GM23338 (cell line): ENCODE results near the gene AP4E1. TPM values are rescaled to one million over a fixed set of nuclear protein-coding genes. Genes with fewer than 3 reads are reported as not detected.
A peak's percentile ranks its signal among the peaks of the same experiment; 100 is the strongest.

Source experiments
- ATAC-seq: fragments of 200-7000 bp; cut with Tn5 transposase; 3 replicates; pipeline ENCODE4 v1.9.1; 2020
- DNase-seq: peaks from one replicate; pipeline ENCODE4 v3.0.0-alpha.2; 2015; ENCODE audit warnings: low spot score
- H2AFZ ChIP-seq: fragments of 200-600 bp; sonication (generic); 2 replicates; pipeline ENCODE4 v1.8.0; 2016; ENCODE audit warnings: antibody characterized with exemption, mild to moderate bottlenecking, moderate library complexity
- H3F3A ChIP-seq: fragments of 200-600 bp; sonication (generic); replicated peaks from 2 replicates; pipeline ENCODE4 v1.8.0; 2017; ENCODE audit warnings: antibody characterized with exemption, mixed run types, low read depth
- H3K27ac ChIP-seq: fragments of 200-600 bp; sonication (generic); 2 replicates; pipeline ENCODE4 v1.6.1; 2016; ENCODE audit warnings: low read depth
- H3K27me3 ChIP-seq: fragments of 200-600 bp; sonication (generic); 2 replicates; pipeline ENCODE4 v1.8.0; 2016; ENCODE audit warnings: mild to moderate bottlenecking, mixed run types, moderate library complexity; ENCODE audit not compliant: insufficient read depth
- H3K36me3 ChIP-seq: fragments of 200-600 bp; sonication (generic); 2 replicates; pipeline ENCODE4 v1.8.0; 2016; ENCODE audit warnings: mild to moderate bottlenecking; ENCODE audit not compliant: insufficient read depth
- H3K4me1 ChIP-seq: fragments of 200-600 bp; sonication (generic); 2 replicates; pipeline ENCODE4 v1.8.0; 2016; ENCODE audit warnings: mild to moderate bottlenecking, moderate library complexity; ENCODE audit not compliant: insufficient read depth
- H3K4me2 ChIP-seq: fragments of 200-600 bp; sonication (generic); 2 replicates; pipeline ENCODE4 v1.7.1; 2017; ENCODE audit warnings: mixed run types
- H3K4me3 ChIP-seq: fragments of 200-600 bp; sonication (generic); 2 replicates; pipeline ENCODE4 v1.6.1; 2016; ENCODE audit warnings: mixed run types
- H3K79me2 ChIP-seq: fragments of 200-600 bp; sonication (generic); replicated peaks from 2 replicates; pipeline ENCODE4 v1.8.0; 2017; ENCODE audit warnings: mild to moderate bottlenecking; ENCODE audit not compliant: insufficient read depth
- H3K9me2 ChIP-seq: fragments of 200-600 bp; sonication (generic); 2 replicates; pipeline ENCODE4 v1.8.0; 2017; ENCODE audit not compliant: insufficient read depth
- H4K20me1 ChIP-seq: fragments of 200-600 bp; sonication (generic); replicated peaks from 2 replicates; pipeline ENCODE4 v1.8.0; 2017; ENCODE audit warnings: mild to moderate bottlenecking; ENCODE audit not compliant: insufficient read depth
- H3K27ac Mint-ChIP-seq: 2 replicates; pipeline ENCODE4 v1.8.0; 2020; ENCODE audit warnings: inconsistent platforms, mild to moderate bottlenecking, moderate library complexity, mixed read lengths
- H3K27me3 Mint-ChIP-seq: 3 replicates; pipeline ENCODE4 v1.8.0; 2022; ENCODE audit warnings: low read depth, mild to moderate bottlenecking, moderate library complexity, mixed read lengths, inconsistent platforms; ENCODE audit not compliant: insufficient read depth, poor library complexity
- H3K36me3 Mint-ChIP-seq: 3 replicates; pipeline ENCODE4 v1.8.0; 2021; ENCODE audit warnings: low read depth, mild to moderate bottlenecking, inconsistent platforms, moderate library complexity, mixed read lengths
- H3K4me1 Mint-ChIP-seq: 3 replicates; pipeline ENCODE4 v1.8.0; 2020; ENCODE audit warnings: mild to moderate bottlenecking, inconsistent platforms, mixed read lengths
- H3K4me3 Mint-ChIP-seq: 3 replicates; pipeline ENCODE4 v1.8.0; 2021; ENCODE audit warnings: moderate library complexity, mild to moderate bottlenecking, inconsistent platforms, mixed read lengths
- H3K9me3 Mint-ChIP-seq: 3 replicates; pipeline ENCODE4 v1.8.0; 2020; ENCODE audit warnings: moderate library complexity, mild to moderate bottlenecking, inconsistent platforms, mixed read lengths
- CREB1 ChIP-seq: fragments of 250-450 bp; sonication (Bioruptor Pico); IDR thresholded peaks from 2 replicates; pipeline ENCODE4 v1.5.0; 2020; ENCODE audit warnings: low read depth, mild to moderate bottlenecking, moderate library complexity
- EZH2 ChIP-seq: fragments of 200-600 bp; sonication (generic); IDR thresholded peaks from one replicate; pipeline ENCODE4 v1.8.0; 2017; ENCODE audit warnings: antibody characterized with exemption, mild to moderate bottlenecking, low read depth; ENCODE audit not compliant: unreplicated experiment
- EZH2phosphoT487 ChIP-seq: fragments of 200-600 bp; sonication (generic); IDR thresholded peaks from one replicate; pipeline ENCODE4 v1.8.1; 2018; ENCODE audit warnings: antibody characterized with exemption; ENCODE audit not compliant: unreplicated experiment
- NANOG ChIP-seq: IDR thresholded peaks from 2 replicates; pipeline ENCODE4 v1.6.1; 2016; ENCODE audit warnings: antibody characterized with exemption, borderline replicate concordance
- POLR2AphosphoS5 ChIP-seq: IDR thresholded peaks from 2 replicates; pipeline ENCODE4 v1.6.1; 2016; ENCODE audit warnings: antibody characterized with exemption, low read depth
- REST ChIP-seq: IDR thresholded peaks from one replicate; pipeline ENCODE4 v1.6.1; 2018; ENCODE audit warnings: antibody characterized with exemption; ENCODE audit not compliant: unreplicated experiment
- STAT1 ChIP-seq: IDR thresholded peaks from one replicate; pipeline ENCODE4 v1.6.1; 2016; ENCODE audit warnings: antibody characterized with exemption; ENCODE audit not compliant: unreplicated experiment
- ZNF114 ChIP-seq: fragments of 250-450 bp; sonication (Bioruptor Pico); IDR thresholded peaks from 2 replicates; pipeline ENCODE4 v1.5.0; 2020; ENCODE audit warnings: mild to moderate bottlenecking, moderate library complexity
- ZNF331 ChIP-seq: fragments of 250-450 bp; sonication (Bioruptor Pico); IDR thresholded peaks from 2 replicates; pipeline ENCODE4 v1.5.0; 2020; ENCODE audit warnings: low read depth, mild to moderate bottlenecking, moderate library complexity
- polyA plus RNA-seq: library from polyadenylated mRNA; unstranded; fragments of >200 nt; fragmentation: Nextera tagmentation; extraction: Ambion mirVana; gene quantifications from 2 replicates; pipeline ENCODE4 v1.2.1, GENCODE V29; 2016
- total RNA-seq: library from RNA; depleted of rRNA; stranded (reverse); fragments of >200 nt; shearing (Covaris generic); gene quantifications from 2 replicates; pipeline ENCODE4 v1.2.3, GENCODE V29; 2014

Gene AP4E1
- total and polyA plus RNA-seq, 2 experiments from 2014 or later: 4.4 to 15.4 TPM

GRCh38 chr15:51038162-51038973, 129.9 kb downstream of the AP4E1 start:
- Histone ChIP-seq H3K27ac (no peak overlapping the region), H3K4me2 (peak overlapping the region; percentile 61), H3K79me2 (no peaks in the 10 kb centered on the region; the same call in 1 of the 2 replicates), H3K36me3 (no peaks in the 10 kb centered on the region), H3K4me3 (peak overlapping the region; percentile 32; the same call in 1 of the 2 replicates), H3K9me2 (0 out of 2 replicates have a peak, but pooled peaks cover 4% of the 10 kb centered on the region), H3F3A (no peaks in the 10 kb centered on the region), H2AFZ (no peak overlapping the region), H3K27me3 (no peaks in the 10 kb centered on the region), H4K20me1 (no peaks in the 10 kb centered on the region), H3K4me1 (peaks cover 11% of the 10 kb centered on the region; the same call in 1 of the 2 replicates)
- DNase-seq (no peak), ATAC-seq (no peak)
- H3K27ac Mint-ChIP-seq: no peak overlapping the region
- H3K9me3 Mint-ChIP-seq: peaks cover 16% of the 10 kb centered on the region; the same call in 2 of the 3 replicates
- peak overlapping the region; percentile 59 for H3K4me3 Mint-ChIP-seq
- no peaks in the 10 kb centered on the region for H3K27me3 Mint-ChIP-seq
- peaks cover 14% of the 10 kb centered on the region for H3K36me3 Mint-ChIP-seq
- TF ChIP-seq STAT1 (no peak), REST (no peak), POLR2AphosphoS5 (no peak), NANOG (no peak), ZNF114 (CRISPR knock-in tag) (no peak), CREB1 (CRISPR knock-in tag) (no peak), ZNF331 (CRISPR knock-in tag) (no peak)
- H3K4me1 Mint-ChIP-seq: peaks cover 24% of the 10 kb centered on the region

- DNase-seq (no peak), ATAC-seq (no peak)
- Histone ChIP-seq H3K9me2 (0 out of 2 replicates have a peak, but pooled peaks cover 4% of the 10 kb centered on the region), H4K20me1 (no peaks in the 10 kb centered on the region), H3K4me3 (no peak overlapping the region), H3K4me2 (no peak overlapping the region), H3K27me3 (no peaks in the 10 kb centered on the region), H2AFZ (no peak overlapping the region), H3K79me2 (no peaks in the 10 kb centered on the region; the same call in 1 of the 2 replicates), H3K4me1 (peaks cover 14% of the 10 kb centered on the region; the same call in 1 of the 2 replicates), H3F3A (no peaks in the 10 kb centered on the region), H3K36me3 (no peaks in the 10 kb centered on the region), H3K27ac (no peak overlapping the region)
- Mint-ChIP-seq H3K27me3 (no peaks in the 10 kb centered on the region), H3K27ac (no peak overlapping the region), H3K9me3 (peaks cover 16% of the 10 kb centered on the region; the same call in 2 of the 3 replicates), H3K36me3 (peaks cover 14% of the 10 kb centered on the region), H3K4me1 (peaks cover 27% of the 10 kb centered on the region), H3K4me3 (no peak overlapping the region)
- TF ChIP-seq REST (no peak), EZH2phosphoT487 (no peak), EZH2 (no peak), ZNF114 (CRISPR knock-in tag) (no peak), ZNF331 (CRISPR knock-in tag) (no peak), POLR2AphosphoS5 (no peak)
Observed at GRCh38 chr15:51038974-51039319, 130.5 kb downstream of the AP4E1 start.
